GM12878 (cell line): ENCODE measurements around the gene APEX1. TPM values are rescaled to one million over a fixed set of nuclear protein-coding genes. Genes with fewer than 3 reads are reported as not detected.

Experiments
- BRCA1 ChIP-seq: IDR thresholded peaks from 2 replicates; pipeline ENCODE4 v1.6.1; 2011; ENCODE audit warnings: low read depth, low read length, improper control_type of control experiment
- E4F1 ChIP-seq: fragments of 450-650 bp; IDR thresholded peaks from 2 replicates; pipeline ENCODE4 v1.6.1; 2018; ENCODE audit warnings: borderline replicate concordance, mild to moderate bottlenecking; ENCODE audit not compliant: partially characterized antibody
- GABPA ChIP-seq: IDR thresholded peaks from 2 replicates; pipeline ENCODE4 v1.6.1; 2014; ENCODE audit warnings: antibody characterized with exemption, low read depth, mild to moderate bottlenecking, inconsistent platforms
- IRF3 ChIP-seq: fragments of 450-650 bp; IDR thresholded peaks from 2 replicates; pipeline ENCODE4 v1.6.1; 2014; ENCODE audit warnings: mild to moderate bottlenecking
- IRF4 ChIP-seq: IDR thresholded peaks from 2 replicates; pipeline ENCODE4 v1.6.1; 2011; ENCODE audit warnings: low read depth, low read length
- KAT2A ChIP-seq: conservative IDR thresholded peaks from 2 replicates; pipeline ENCODE4 v1.6.1; 2011; ENCODE audit warnings: low read depth, low read length; ENCODE audit not compliant: control insufficient read depth
- MAX ChIP-seq: IDR thresholded peaks from 2 replicates; pipeline ENCODE4 v1.6.1; 2012; ENCODE audit warnings: low read depth, low read length, improper control_type of control experiment
- MXI1 ChIP-seq: fragments of 150-350 bp; IDR thresholded peaks from 2 replicates; pipeline ENCODE4 v1.6.1; 2011; ENCODE audit warnings: low read depth, mild to moderate bottlenecking, inconsistent platforms, low read length, improper control_type of control experiment
- NFXL1 ChIP-seq: fragments of 450-650 bp; IDR thresholded peaks from 2 replicates; pipeline ENCODE4 v1.6.1; 2017; ENCODE audit warnings: antibody characterized with exemption, mild to moderate bottlenecking, borderline replicate concordance
- NFYA ChIP-seq: IDR thresholded peaks from 2 replicates; pipeline ENCODE4 v1.6.1; 2011; ENCODE audit warnings: low read depth, mild to moderate bottlenecking, low read length, improper control_type of control experiment, borderline replicate concordance
- NR2F1 ChIP-seq: fragments of 450-650 bp; conservative IDR thresholded peaks from 2 replicates; pipeline ENCODE4 v1.6.1; 2017; ENCODE audit warnings: mild to moderate bottlenecking
- POLR2AphosphoS5 ChIP-seq: IDR thresholded peaks from 2 replicates; pipeline ENCODE4 v1.6.1; 2011; ENCODE audit warnings: mild to moderate bottlenecking, low read length, inconsistent platforms
- SIN3A ChIP-seq: IDR thresholded peaks from 2 replicates; pipeline ENCODE4 v1.6.1; 2012; ENCODE audit warnings: low read depth, low read length, improper control_type of control experiment
- SMARCA5 ChIP-seq: fragments of 450-650 bp; IDR thresholded peaks from 2 replicates; pipeline ENCODE4 v1.6.1; 2017; ENCODE audit warnings: mild to moderate bottlenecking
- ZBTB11 ChIP-seq: fragments of 450-650 bp; formaldehyde crosslinking; IDR thresholded peaks from 2 replicates; pipeline ENCODE4 v1.5.0; 2022; ENCODE audit warnings: mild to moderate bottlenecking, missing genetic modification characterization
- ZBTB4 ChIP-seq: fragments of 450-650 bp; formaldehyde crosslinking; IDR thresholded peaks from 2 replicates; pipeline ENCODE4 v1.4.0; 2022; ENCODE audit warnings: mild to moderate bottlenecking, moderate library complexity
- polyA plus RNA-seq, 11 experiments: library from polyadenylated mRNA; depleted of rRNA in 4 of 11; unstranded in 6 of 11; stranded (reverse) in 5 of 11; fragments of >200 nt; fragmentation: Nextera tagmentation in 4 of 11; fragmentation: Illumina TruSeq in 1 of 11; extraction: Ambion mirVana in 4 of 11; extraction: Trizol in 1 of 11; gene quantifications; 1 replicate in 1 of 11; 2 replicates in 10 of 11; pipeline versions ENCODE4 v1.2.1 to v1.2.3, GENCODE V29; 2011 to 2016; ENCODE audit warnings: inconsistent platforms in 2 of 11, missing spikeins in 2 of 11, low read depth in 1 of 11
- total RNA-seq, 4 experiments: library from RNA; depleted of rRNA in 3 of 4; stranded (reverse); fragments of >200 nt in 3 of 4; fragmentation: Illumina TruSeq in 1 of 4; extraction: Trizol in 1 of 4; gene quantifications; 2 replicates each; pipeline versions ENCODE4 v1.2.1 to v1.2.3, GENCODE V29; 2013 to 2021

Gene APEX1
- total and polyA plus RNA-seq, 10 of the 15 experiments (the other 5 are each of a cell fraction or from before 2014, with no cell fraction given) = 115 to 407 (median 300) TPM

- TF ChIP-seq NFYA (no peak), NR2F1 (no peak), SIN3A (no peak; the same call in 1 of the 2 replicates), MXI1 (peak; percentile 70), ZBTB11 (CRISPR knock-in tag) (no peak), GABPA (0 out of 2 replicates have a peak, but pooled peaks have one; percentile 28), BRCA1 (no peak), IRF3 (no peak), MAX (peak; percentile 67), IRF4 (0 out of 2 replicates have a peak, but pooled peaks have one; percentile 40), E4F1 (no peak), SMARCA5 (peak; percentile 47; the same call in 1 of the 2 replicates), KAT2A (no peak), ZBTB4 (CRISPR knock-in tag) (no peak), POLR2AphosphoS5 (no peak), NFXL1 (no peak)
Measured at GRCh38 chr14:20469890-20470602, 15.0 kb downstream of the APEX1 start (continued).
